DND-41 (cell line): ENCODE measurements around the gene ADAMTSL3.

ENCODE experiments used
- EZH2 ChIP-seq: IDR thresholded peaks from 3 replicates; pipeline ENCODE4 v1.6.1; 2012; ENCODE audit warnings: borderline replicate concordance, low read depth, mild to moderate bottlenecking, moderate library complexity, low read length, inconsistent platforms; ENCODE audit not compliant: severe bottlenecking
- TF ChIP-seq, protein P1 (sequence below): IDR thresholded peaks from 2 replicates; pipeline ENCODE4 v1.5.1; 2012; ENCODE audit warnings: borderline replicate concordance, low read length, moderate library complexity, mild to moderate bottlenecking; ENCODE audit not compliant: poor library complexity, severe bottlenecking; ENCODE audit errors: extremely low read depth

DNA sequence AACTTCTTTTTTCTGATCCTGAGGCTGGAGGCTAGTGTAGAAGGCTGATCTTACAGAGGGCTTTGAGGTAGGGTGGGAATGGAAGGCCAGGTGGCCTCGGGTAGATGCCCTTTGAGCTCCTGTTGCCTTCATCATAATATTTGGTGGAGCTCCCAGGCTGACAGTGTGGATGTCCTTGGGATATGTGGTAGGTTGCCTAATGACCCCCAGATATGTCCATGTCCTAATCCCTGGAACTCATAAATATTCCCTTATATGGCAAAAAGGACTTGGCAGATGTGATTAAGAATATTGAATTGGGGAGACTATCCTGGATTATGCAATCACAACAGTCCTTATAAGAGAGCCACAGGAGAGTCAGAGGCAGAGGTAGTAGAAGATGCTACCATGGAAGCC, 5.5 kb downstream of the ADAMTSL3 start:
- TF ChIP-seq, protein P1, sequence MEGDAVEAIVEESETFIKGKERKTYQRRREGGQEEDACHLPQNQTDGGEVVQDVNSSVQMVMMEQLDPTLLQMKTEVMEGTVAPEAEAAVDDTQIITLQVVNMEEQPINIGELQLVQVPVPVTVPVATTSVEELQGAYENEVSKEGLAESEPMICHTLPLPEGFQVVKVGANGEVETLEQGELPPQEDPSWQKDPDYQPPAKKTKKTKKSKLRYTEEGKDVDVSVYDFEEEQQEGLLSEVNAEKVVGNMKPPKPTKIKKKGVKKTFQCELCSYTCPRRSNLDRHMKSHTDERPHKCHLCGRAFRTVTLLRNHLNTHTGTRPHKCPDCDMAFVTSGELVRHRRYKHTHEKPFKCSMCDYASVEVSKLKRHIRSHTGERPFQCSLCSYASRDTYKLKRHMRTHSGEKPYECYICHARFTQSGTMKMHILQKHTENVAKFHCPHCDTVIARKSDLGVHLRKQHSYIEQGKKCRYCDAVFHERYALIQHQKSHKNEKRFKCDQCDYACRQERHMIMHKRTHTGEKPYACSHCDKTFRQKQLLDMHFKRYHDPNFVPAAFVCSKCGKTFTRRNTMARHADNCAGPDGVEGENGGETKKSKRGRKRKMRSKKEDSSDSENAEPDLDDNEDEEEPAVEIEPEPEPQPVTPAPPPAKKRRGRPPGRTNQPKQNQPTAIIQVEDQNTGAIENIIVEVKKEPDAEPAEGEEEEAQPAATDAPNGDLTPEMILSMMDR: no peak
- TF ChIP-seq EZH2: no peak
